PC-3 (cell line): ENCODE data around the gene SERTAD3. TPM values are rescaled to one million over a fixed set of nuclear protein-coding genes. Genes with fewer than 3 reads are reported as not detected.
"Not testable (repeated sequence)": the region's sequence is repeated elsewhere in the genome, so short reads cannot be mapped to it uniquely, and the experiment has no call there.

Experiments
- ATAC-seq: fragments of 200-7000 bp; cut with Tn5 transposase; 2 replicates; pipeline ENCODE4 v1.9.1; 2020; ENCODE audit warnings: mild to moderate bottlenecking, moderate library complexity
- BruUV-seq: library from RNA; stranded (reverse); fragments of 400-500 nt; replicated peaks from 2 replicates; lab custom pipeline; 2021; lab: Mats Ljungman, UMichigan
- CTCF ChIA-PET: fragments of 300-600 bp; sonication (Branson Sonifier 250); formaldehyde crosslinking; loops from one replicate; lab custom pipeline; 2022; ENCODE audit warnings: antibody characterized with exemption; lab: Charles Lee
- POLR2A ChIA-PET: fragments of 300-600 bp; sonication (Branson Sonifier 250); formaldehyde crosslinking; loops from one replicate; lab custom pipeline; 2022; ENCODE audit warnings: antibody characterized with exemption; ENCODE audit not compliant: unreplicated experiment; lab: Charles Lee
- DNase-seq: peaks from one replicate; pipeline ENCODE4 v3.0.0-alpha.2; 2015
- H2AFZ ChIP-seq: fragments of 300-600 bp; sonication (generic); 2 replicates; pipeline ENCODE4 v1.6.0; 2016; ENCODE audit warnings: antibody characterized with exemption, low read length
- H3F3A ChIP-seq: fragments of 300-600 bp; sonication (generic); one replicate; pipeline ENCODE4 v1.6.0; 2017; ENCODE audit warnings: antibody characterized with exemption, low read length, control low read depth, mild to moderate bottlenecking; ENCODE audit not compliant: unreplicated experiment
- H3K27ac ChIP-seq: fragments of 300-600 bp; sonication (generic); 2 replicates; pipeline ENCODE4 v1.5.1; 2016; ENCODE audit warnings: mild to moderate bottlenecking, low read length
- H3K27me3 ChIP-seq: fragments of 300-600 bp; sonication (generic); 2 replicates; pipeline ENCODE4 v1.6.1; 2016; ENCODE audit warnings: low read length, mixed read lengths
- H3K36me3 ChIP-seq: fragments of 300-600 bp; sonication (generic); 2 replicates; pipeline ENCODE4 v1.6.1; 2016; ENCODE audit warnings: low read depth, mixed run types, low read length, mixed read lengths
- H3K4me1 ChIP-seq: fragments of 300-600 bp; sonication (generic); 2 replicates; pipeline ENCODE4 v1.5.1; 2016; ENCODE audit warnings: low read length; ENCODE audit not compliant: insufficient read depth
- H3K4me2 ChIP-seq: fragments of 300-600 bp; sonication (generic); 2 replicates; pipeline ENCODE4 v1.6.0; 2016; ENCODE audit warnings: low read length
- H3K4me3 ChIP-seq: fragments of 300-600 bp; sonication (generic); 2 replicates; pipeline ENCODE4 v1.5.1; 2016; ENCODE audit warnings: mild to moderate bottlenecking, low read length, mixed read lengths
- H3K79me2 ChIP-seq: fragments of 300-600 bp; sonication (generic); 2 replicates; pipeline ENCODE4 v1.6.1; 2017; ENCODE audit warnings: low read length, mixed read lengths
- H3K9ac ChIP-seq: fragments of 300-600 bp; sonication (generic); 2 replicates; pipeline ENCODE4 v1.6.0; 2016; ENCODE audit warnings: mild to moderate bottlenecking, low read length
- H3K9me2 ChIP-seq: fragments of 300-600 bp; sonication (generic); replicated peaks from 2 replicates; pipeline ENCODE4 v1.6.1; 2016; ENCODE audit warnings: mixed run types, low read length, mixed read lengths
- H3K9me3 ChIP-seq: fragments of 300-600 bp; sonication (generic); 2 replicates; pipeline ENCODE4 v1.6.1; 2016; ENCODE audit warnings: low read length, mixed read lengths
- H4K20me1 ChIP-seq: fragments of 300-600 bp; sonication (generic); 2 replicates; pipeline ENCODE4 v1.6.1; 2016; ENCODE audit warnings: low read length, mixed read lengths
- EZH2 ChIP-seq: fragments of 300-600 bp; sonication (generic); IDR thresholded peaks from one replicate; pipeline ENCODE4 v1.6.1; 2017; ENCODE audit warnings: antibody characterized with exemption, mild to moderate bottlenecking, low read length; ENCODE audit not compliant: unreplicated experiment
- EZH2phosphoT487 ChIP-seq: fragments of 300-600 bp; sonication (generic); IDR thresholded peaks from 2 replicates; pipeline ENCODE4 v1.6.1; 2018; ENCODE audit warnings: mild to moderate bottlenecking, antibody characterized with exemption, low read length, borderline replicate concordance
- intact Hi-C: fragments of 100-400 bp; cut with micrococcal nuclease; formaldehyde crosslinking; loops from 2 replicates; pipeline ENCODE4 v1.9.0; 2023
- total RNA-seq: library from RNA; depleted of rRNA; stranded (reverse); fragments of >200 nt; gene quantifications from 2 replicates; pipeline ENCODE4 v1.2.3, GENCODE V29; 2014
- TF ChIP-seq, protein P1 (sequence below): fragments of 300-600 bp; sonication (generic); conservative IDR thresholded peaks from 2 replicates; pipeline ENCODE4 v1.5.1; 2017; ENCODE audit warnings: antibody characterized with exemption, low read depth, mild to moderate bottlenecking, low read length

SERTAD3 gene
- total RNA-seq, 1 experiment from 2014 or later: 7.9 TPM

DNA sequence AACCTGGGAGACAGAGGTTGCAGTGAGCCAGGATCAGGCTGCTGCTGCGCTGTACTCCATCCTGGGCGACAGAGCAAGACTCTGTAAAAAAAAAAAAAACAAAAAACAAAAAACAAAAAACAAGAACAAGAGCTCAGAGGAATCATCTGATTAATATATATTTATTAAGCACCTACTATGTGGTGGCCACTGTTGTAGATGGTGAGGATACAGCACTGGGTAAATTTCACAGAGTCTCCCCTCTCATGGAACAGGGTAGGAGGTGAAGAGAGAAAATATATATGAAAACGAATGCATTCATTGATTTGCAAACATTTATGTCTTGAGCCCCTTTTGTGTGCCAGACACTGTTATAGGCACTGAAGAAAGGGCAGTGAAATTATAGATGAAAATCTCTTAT lies 12.4 kb downstream of the SERTAD3 start:
- POLR2A ChIA-PET: interaction anchor here (2.0 kb wide), 1 partner anchor 11 kb away, joined by 4 read pairs; no protein-coding TSS in a partner anchor

DNA sequence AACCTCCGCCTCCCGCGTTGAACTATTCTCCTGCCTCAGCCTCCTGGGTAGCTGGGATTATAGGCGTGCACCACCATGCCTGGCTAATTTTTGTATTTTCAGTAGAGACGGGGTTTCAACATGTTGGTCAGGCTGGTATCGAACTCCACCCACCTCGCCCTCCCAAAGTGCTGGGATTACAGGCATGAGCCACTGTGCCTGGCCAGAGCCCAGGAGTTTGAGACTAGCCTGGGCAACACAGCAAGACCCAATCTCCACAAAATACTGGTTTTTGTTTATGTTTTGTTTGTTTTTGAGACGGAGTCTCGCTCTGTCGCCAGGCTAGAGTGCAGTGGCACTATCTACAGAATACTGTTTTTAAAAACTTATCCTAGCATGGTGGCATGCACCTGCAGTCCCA lies 13.9 kb downstream of the SERTAD3 start:
- H3K79me2 ChIP-seq, H3K4me3 ChIP-seq, H3K4me2 ChIP-seq, H3K9me3 ChIP-seq, H3K9ac ChIP-seq, H3K9me2 ChIP-seq, H3F3A ChIP-seq, H2AFZ ChIP-seq, intact Hi-C loops, ATAC-seq, H3K27ac ChIP-seq, H4K20me1 ChIP-seq, DNase-seq, POLR2A ChIA-PET, H3K36me3 ChIP-seq, BruUV-seq, H3K27me3 ChIP-seq: not testable (repeated sequence)
- CTCF ChIA-PET: interaction anchor here (0.6 kb wide), 1 partner anchor 136 kb away, joined by 3 read pairs; no protein-coding TSS in a partner anchor
- peaks cover 19% of the 10 kb centered on the region; the same call in 1 of the 2 replicates for H3K4me1 ChIP-seq

More for the DNA sequence above, 12.4 kb downstream of the SERTAD3 start:
- CTCF ChIA-PET: no interaction called here
- intact Hi-C loops: no loop called here
- H3K27me3 ChIP-seq: no peaks in the 10 kb centered on the region
- H3K79me2 ChIP-seq: no peaks in the 10 kb centered on the region
- no peaks in the 10 kb centered on the region for H3F3A ChIP-seq
- no peak for ATAC-seq
- no peak overlapping the region for H3K9ac ChIP-seq
- H3K27ac ChIP-seq: no peak overlapping the region
- H3K9me2 ChIP-seq: no peaks in the 10 kb centered on the region
- H4K20me1 ChIP-seq: no peaks in the 10 kb centered on the region
- H3K4me2 ChIP-seq: no peak overlapping the region
- BruUV-seq: no TSS peak
- DNase-seq: no peak
- no peak overlapping the region for H2AFZ ChIP-seq
- no peak overlapping the region for H3K4me3 ChIP-seq
- no peaks in the 10 kb centered on the region for H3K9me3 ChIP-seq
- TF ChIP-seq EZH2: no peak
- TF ChIP-seq, protein P1, sequence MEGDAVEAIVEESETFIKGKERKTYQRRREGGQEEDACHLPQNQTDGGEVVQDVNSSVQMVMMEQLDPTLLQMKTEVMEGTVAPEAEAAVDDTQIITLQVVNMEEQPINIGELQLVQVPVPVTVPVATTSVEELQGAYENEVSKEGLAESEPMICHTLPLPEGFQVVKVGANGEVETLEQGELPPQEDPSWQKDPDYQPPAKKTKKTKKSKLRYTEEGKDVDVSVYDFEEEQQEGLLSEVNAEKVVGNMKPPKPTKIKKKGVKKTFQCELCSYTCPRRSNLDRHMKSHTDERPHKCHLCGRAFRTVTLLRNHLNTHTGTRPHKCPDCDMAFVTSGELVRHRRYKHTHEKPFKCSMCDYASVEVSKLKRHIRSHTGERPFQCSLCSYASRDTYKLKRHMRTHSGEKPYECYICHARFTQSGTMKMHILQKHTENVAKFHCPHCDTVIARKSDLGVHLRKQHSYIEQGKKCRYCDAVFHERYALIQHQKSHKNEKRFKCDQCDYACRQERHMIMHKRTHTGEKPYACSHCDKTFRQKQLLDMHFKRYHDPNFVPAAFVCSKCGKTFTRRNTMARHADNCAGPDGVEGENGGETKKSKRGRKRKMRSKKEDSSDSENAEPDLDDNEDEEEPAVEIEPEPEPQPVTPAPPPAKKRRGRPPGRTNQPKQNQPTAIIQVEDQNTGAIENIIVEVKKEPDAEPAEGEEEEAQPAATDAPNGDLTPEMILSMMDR: no peak
- TF ChIP-seq EZH2phosphoT487: no peak
- H3K4me1 ChIP-seq: peaks cover 16% of the 10 kb centered on the region; the same call in 1 of the 2 replicates
- no peaks in the 10 kb centered on the region for H3K36me3 ChIP-seq

DNA sequence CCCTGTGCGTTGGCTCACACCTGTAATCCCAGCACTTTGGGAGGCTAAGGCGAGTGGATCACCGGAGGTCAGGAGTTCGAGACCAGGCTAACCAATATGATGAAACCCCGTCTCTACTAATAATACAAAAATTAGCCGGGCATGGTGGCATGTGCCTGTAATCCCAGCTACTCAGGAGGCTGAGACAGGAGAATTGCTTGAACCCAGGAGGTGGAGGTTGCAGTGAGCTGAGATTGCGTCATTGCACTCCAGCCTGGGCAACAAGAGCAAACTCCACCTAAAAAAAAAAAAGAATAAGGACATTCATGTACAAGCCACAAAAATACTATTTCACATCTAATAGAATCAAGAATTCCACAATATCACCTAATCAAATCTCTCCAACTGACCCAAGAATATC lies 15.9 kb downstream of the SERTAD3 start:
- H4K20me1 ChIP-seq, H3K27me3 ChIP-seq, H3K27ac ChIP-seq, H3K9ac ChIP-seq, H3K36me3 ChIP-seq, ATAC-seq, POLR2A ChIA-PET, H3K4me3 ChIP-seq, H3K9me3 ChIP-seq, H3K9me2 ChIP-seq, BruUV-seq, intact Hi-C loops, H3K4me2 ChIP-seq, CTCF ChIA-PET, H3F3A ChIP-seq, DNase-seq, H2AFZ ChIP-seq: not testable (repeated sequence)
- peaks cover 11% of the 10 kb centered on the region; the same call in 1 of the 2 replicates for H3K4me1 ChIP-seq
- H3K79me2 ChIP-seq: peaks cover 22% of the 10 kb centered on the region
